Tibial nerve (tissue), 4 donors: ENCODE data around the gene RPS27.

Experiments used
- CTCF ChIP-seq, 5 experiments: fragments of 200-600 bp in 3 of 5; fragments of 450-650 bp in 2 of 5; sonication (generic) in 3 of 5; IDR thresholded peaks; one replicate each; pipeline ENCODE4 v1.5.1; 2016 to 2019; ENCODE audit warnings: antibody characterized with exemption in 5 of 5, mild to moderate bottlenecking in 3 of 5, moderate library complexity in 2 of 5
- EP300 ChIP-seq, 2 donors: sonication (generic); formaldehyde crosslinking; IDR thresholded peaks; one replicate each; pipeline ENCODE4 v1.6.1; 2017; ENCODE audit warnings: antibody characterized with exemption in 2 of 2, mild to moderate bottlenecking in 1 of 2

- no peak for TF ChIP-seq CTCF (IDR thresholded peaks at IDR 0.05)
- no peak for TF ChIP-seq EP300 (IDR thresholded peaks at IDR 0.05)
Measured at GRCh38 chr1:153945131-153945794, 45.3 kb upstream of the RPS27 start.
